ENCODE results near the gene CLCA4. TPM values are rescaled to one million over a fixed set of nuclear protein-coding genes. Genes with fewer than 3 reads are reported as not detected.
A peak's percentile ranks its signal among the peaks of the same experiment; 100 is the strongest.

The CLCA4 gene
- total and polyA plus RNA-seq, 8 donors = 0.06 to 0.19 (median 0.10) TPM; not detected in 4

DNA sequence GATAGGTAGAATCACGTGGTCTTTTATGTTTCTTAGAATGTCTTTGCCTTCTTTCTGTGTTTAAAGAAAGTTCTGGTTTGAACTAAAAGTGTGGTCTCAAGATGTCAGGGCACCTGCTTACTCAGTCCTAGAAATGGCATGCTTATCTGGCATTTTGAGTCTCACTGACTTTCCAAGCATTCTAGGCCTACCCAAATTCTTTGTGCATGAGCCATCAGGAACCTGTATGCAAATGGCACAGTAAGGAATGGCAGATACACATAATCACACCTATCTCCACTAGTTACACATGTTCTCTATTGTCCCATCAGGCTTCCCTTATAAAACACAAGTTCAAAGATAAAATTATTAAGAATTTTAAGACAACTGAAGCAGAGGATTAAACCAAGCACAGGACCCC is 29.5 kb upstream of the CLCA4 start:
- peak in 2 of 4 donors; percentile 60 to 65 for ATAC-seq
- H3K27me3 ChIP-seq = no peaks in the 10 kb centered on the region
- no peak for FAIRE-seq
- H3K36me3 ChIP-seq = no peaks in the 10 kb centered on the region
- DNase-seq = no peak
- TF ChIP-seq, protein P1, sequence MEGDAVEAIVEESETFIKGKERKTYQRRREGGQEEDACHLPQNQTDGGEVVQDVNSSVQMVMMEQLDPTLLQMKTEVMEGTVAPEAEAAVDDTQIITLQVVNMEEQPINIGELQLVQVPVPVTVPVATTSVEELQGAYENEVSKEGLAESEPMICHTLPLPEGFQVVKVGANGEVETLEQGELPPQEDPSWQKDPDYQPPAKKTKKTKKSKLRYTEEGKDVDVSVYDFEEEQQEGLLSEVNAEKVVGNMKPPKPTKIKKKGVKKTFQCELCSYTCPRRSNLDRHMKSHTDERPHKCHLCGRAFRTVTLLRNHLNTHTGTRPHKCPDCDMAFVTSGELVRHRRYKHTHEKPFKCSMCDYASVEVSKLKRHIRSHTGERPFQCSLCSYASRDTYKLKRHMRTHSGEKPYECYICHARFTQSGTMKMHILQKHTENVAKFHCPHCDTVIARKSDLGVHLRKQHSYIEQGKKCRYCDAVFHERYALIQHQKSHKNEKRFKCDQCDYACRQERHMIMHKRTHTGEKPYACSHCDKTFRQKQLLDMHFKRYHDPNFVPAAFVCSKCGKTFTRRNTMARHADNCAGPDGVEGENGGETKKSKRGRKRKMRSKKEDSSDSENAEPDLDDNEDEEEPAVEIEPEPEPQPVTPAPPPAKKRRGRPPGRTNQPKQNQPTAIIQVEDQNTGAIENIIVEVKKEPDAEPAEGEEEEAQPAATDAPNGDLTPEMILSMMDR (IDR thresholded peaks at IDR 0.05) = no peak
- intact Hi-C loops (cut with DNase I) = no loop called here
- H3K4me3 ChIP-seq = no peak overlapping the region
- WGBS, 2 donors = 42 to 71% methylated on average over 1 of the region's 1 CpG
- H3K9me3 ChIP-seq = no peaks in the 10 kb centered on the region
- H3K4me1 ChIP-seq = no peaks in the 10 kb centered on the region
- no peak overlapping the region for H3K27ac ChIP-seq

DNA sequence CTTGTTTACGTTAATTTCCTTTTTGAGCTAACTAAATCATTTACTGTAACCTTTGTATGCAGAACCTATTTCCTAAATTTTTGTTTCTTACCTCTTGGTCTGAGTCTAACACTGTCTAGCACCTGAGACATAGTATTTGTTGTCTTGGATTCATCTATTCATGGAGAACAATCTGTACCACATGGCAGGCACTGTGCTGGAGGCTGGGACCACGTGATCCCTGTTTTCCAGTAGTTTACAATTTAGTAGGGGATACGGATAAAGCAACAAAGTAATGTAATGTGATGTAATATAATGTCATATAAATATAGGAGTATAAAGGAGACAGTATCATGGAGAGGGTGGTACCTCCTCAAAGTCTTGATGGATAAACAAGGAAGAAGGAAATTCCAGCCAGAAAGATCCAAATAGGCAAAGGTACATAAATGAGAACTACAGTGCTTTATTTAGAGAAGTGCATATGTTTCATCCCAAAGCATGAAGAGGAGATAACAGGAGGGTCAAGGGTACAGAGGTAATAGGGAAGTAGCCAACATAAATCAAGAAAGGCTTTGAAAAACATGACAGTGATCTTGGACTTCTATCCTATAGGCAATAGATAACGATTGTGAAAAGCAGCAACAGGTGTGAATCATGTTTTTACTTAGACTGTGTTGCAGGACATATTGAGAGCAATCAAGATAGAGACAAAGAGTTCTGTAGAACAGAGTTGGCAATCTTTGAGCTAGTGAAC is 25.9 kb upstream of the CLCA4 start:
- intact Hi-C loops (cut with DNase I) = no loop called here
- Histone ChIP-seq H3K27me3 (no peaks in the 10 kb centered on the region), H3K9me3 (no peaks in the 10 kb centered on the region), H3K36me3 (no peaks in the 10 kb centered on the region), H3K4me3 (no peak overlapping the region), H3K4me1 (no peaks in the 10 kb centered on the region), H3K27ac (no peak overlapping the region)
- ATAC-seq (no peak), FAIRE-seq (no peak), DNase-seq (no peak)
- TF ChIP-seq, protein P1 (IDR thresholded peaks at IDR 0.05) = no peak
- WGBS, 2 donors = 64 to 75% methylated on average over 4 of the region's 4 CpGs

DNA sequence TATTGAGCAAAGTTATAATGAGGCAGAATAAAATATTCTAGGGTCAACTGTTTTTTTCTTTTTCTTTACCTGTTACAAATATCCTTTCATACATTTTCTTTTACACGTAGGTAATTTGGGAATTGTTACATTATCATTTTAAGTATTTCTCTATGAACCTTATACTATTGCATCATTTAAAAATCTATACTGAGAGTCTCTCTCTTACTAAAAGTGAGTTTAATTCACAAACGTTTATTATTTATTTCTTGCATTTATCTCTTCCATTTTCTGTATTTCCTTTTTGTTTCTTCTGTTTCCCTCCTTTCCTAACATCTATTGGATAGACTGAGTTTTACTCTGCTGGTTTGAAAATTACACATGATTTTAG is 25.4 kb upstream of the CLCA4 start:
- intact Hi-C loops (cut with DNase I) = no loop called here
- H3K4me1 ChIP-seq = no peaks in the 10 kb centered on the region
- ATAC-seq (no peak), DNase-seq (no peak), FAIRE-seq (peak; percentile 47)
- no peak overlapping the region for H3K27ac ChIP-seq
- H3K36me3 ChIP-seq = no peaks in the 10 kb centered on the region
- no peaks in the 10 kb centered on the region for H3K9me3 ChIP-seq
- H3K27me3 ChIP-seq = no peaks in the 10 kb centered on the region
- WGBS, 2 donors = 38 to 53% methylated on average over 2 of the region's 2 CpGs
- TF ChIP-seq, protein P1 (IDR thresholded peaks at IDR 0.05) = no peak
- no peak overlapping the region for H3K4me3 ChIP-seq

DNA sequence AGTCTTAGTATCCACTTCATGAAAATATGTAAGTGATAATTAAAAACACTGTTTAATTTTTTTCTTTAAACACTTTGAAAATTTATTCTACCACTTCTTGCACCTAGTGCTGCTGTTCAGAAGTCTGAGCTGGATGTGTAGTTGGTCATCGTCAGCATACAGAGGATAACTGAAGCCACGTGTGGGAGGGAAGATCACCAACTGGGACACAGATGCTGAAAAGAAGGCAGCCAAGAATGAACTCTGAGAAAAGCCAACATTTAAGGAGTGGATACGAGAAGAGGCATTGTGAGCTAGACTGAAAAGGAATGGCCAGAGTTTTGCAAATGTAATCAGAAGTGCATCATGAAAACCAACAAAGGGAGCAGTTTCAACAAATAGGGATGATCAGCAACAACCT is 24.6 kb upstream of the CLCA4 start:
- intact Hi-C loops (cut with DNase I) = no loop called here
- no peak overlapping the region for H3K4me3 ChIP-seq
- TF ChIP-seq, protein P1 (IDR thresholded peaks at IDR 0.05) = no peak
- 48 to 60% methylated on average over 3 of the region's 3 CpGs for WGBS, 2 donors
- DNase-seq = no peak
- H3K36me3 ChIP-seq = no peaks in the 10 kb centered on the region
- H3K27ac ChIP-seq = no peak overlapping the region
- H3K27me3 ChIP-seq = no peaks in the 10 kb centered on the region
- H3K9me3 ChIP-seq = no peaks in the 10 kb centered on the region
- ATAC-seq = no peak
- FAIRE-seq = no peak
- H3K4me1 ChIP-seq = no peaks in the 10 kb centered on the region

DNA sequence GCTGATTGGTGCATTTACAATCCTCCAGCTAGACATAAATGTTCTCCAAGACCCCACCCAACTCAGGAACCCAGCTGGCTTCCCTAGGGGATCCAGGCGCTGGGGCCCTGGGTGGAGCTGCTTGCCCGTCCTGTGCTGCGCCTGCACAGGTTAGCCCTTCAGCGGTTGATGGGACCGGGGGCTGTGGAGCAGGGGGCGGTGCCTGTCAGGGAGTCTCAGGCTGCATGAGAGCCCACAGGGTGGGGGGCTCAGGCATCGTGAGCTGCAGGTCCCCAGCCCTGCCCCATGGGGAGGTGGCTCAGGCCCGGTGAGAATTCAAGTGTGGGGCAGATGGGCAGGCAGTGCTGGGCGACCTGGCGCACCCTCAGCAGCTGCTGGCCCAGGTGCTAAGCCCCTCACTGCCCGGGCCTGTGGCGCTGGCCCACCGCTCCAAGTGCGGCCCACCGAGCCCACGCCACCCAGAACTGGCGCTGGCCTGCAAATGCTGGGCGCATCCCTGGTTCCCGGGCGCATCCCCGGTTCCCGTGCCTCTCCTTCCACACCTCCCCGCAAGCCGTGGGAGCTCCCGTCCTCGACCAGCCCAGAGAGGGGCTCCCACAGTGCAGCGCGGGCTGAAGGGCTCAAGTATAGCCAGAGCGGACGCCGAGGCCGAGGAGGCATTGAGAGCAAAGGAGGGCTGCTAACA is 23.1 kb upstream of the CLCA4 start:
- no peak for ATAC-seq
- WGBS, 2 donors = 92 to 95% methylated on average over 31 to 32 of the region's 32 CpGs

More for the DNA sequence above, 23.1 kb upstream of the CLCA4 start:
- TF ChIP-seq, protein P1 (IDR thresholded peaks at IDR 0.05) = no peak
- DNase-seq (peak in 1 of 6 donors; percentile 47), FAIRE-seq (no peak)
- H3K36me3 ChIP-seq = no peaks in the 10 kb centered on the region
- no peak overlapping the region for H3K27ac ChIP-seq
- intact Hi-C loops (cut with DNase I) = no loop called here
- H3K4me3 ChIP-seq = no peak overlapping the region
- no peaks in the 10 kb centered on the region for H3K27me3 ChIP-seq
- H3K4me1 ChIP-seq = no peaks in the 10 kb centered on the region
- no peaks in the 10 kb centered on the region for H3K9me3 ChIP-seq

Data from pancreas (tissue), 10 donors.